ENCODE results near the gene GRK4. TPM values are rescaled to one million over a fixed set of nuclear protein-coding genes. Genes with fewer than 3 reads are reported as not detected.

Gene GRK4
- total and polyA plus RNA-seq, 2 of the 4 experiments (the other 2 are of a cell fraction) = 1.6 to 2.2 TPM

DNA sequence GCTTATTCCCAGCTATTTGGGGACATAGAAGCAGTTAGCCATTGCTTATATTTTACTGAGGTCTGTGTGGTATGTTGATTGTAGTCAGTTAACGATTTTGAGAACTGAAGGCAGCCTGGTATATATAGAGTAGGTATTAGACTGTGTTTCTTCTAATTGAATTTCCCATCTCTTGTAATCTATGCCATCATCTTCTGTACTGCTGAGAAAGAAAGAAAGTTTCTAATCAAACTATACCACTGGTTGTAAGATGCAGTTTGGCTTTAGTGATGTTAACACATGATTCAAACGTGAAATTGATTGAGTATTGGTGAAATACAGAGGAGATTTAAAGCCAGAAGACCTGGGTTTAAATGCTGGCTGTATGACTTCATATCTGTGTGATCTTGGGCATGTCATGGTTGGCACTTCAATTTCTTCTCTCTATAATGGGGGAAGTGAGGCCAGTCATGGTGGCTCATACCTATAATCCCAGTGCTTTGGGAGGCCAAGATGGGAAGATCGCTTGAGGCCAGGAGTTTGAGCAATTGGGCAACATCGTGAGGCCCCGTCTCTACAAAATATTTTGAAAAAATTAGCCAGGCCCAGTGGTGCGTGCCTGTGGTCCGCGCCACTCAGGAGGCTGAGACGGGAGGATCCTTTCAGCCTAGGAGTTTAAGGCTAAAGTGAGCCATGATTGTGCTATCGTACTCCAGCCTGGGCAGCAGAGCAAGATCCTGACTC lies 122.7 kb downstream of the GRK4 start:
- no peak overlapping the region for H4K8ac ChIP-seq (ENCODE audit: low read depth in 2 of 2, low read length in 2 of 2)
- BruUV-seq (replicated peaks) = no TSS peak
- no peaks in the 10 kb centered on the region for H3K27me3 ChIP-seq (ENCODE audit: control insufficient read depth, insufficient read depth, low read length)
- no peak overlapping the region for H2BK5ac ChIP-seq (ENCODE audit: low read depth, low read length, poor library complexity, severe bottlenecking)
- no peak overlapping the region for H3K56ac ChIP-seq (ENCODE audit: extremely low read depth, insufficient read depth, low read length)
- DNase-seq = no peak
- H3K14ac ChIP-seq (replicated peaks; ENCODE audit: low read depth, low read length) = no peak overlapping the region
- H2BK20ac ChIP-seq (ENCODE audit: low read depth, low read length) = no peak overlapping the region
- H3K9me3 ChIP-seq (ENCODE audit: control insufficient read depth, insufficient read depth, low read length) = no peaks in the 10 kb centered on the region
- H3K18ac ChIP-seq (ENCODE audit: low read depth, low read length) = no peak overlapping the region
- no peak for TF ChIP-seq SMC3 (IDR thresholded peaks at IDR 0.05; ENCODE audit: low read depth, low read length)
- TF ChIP-seq, protein P1, sequence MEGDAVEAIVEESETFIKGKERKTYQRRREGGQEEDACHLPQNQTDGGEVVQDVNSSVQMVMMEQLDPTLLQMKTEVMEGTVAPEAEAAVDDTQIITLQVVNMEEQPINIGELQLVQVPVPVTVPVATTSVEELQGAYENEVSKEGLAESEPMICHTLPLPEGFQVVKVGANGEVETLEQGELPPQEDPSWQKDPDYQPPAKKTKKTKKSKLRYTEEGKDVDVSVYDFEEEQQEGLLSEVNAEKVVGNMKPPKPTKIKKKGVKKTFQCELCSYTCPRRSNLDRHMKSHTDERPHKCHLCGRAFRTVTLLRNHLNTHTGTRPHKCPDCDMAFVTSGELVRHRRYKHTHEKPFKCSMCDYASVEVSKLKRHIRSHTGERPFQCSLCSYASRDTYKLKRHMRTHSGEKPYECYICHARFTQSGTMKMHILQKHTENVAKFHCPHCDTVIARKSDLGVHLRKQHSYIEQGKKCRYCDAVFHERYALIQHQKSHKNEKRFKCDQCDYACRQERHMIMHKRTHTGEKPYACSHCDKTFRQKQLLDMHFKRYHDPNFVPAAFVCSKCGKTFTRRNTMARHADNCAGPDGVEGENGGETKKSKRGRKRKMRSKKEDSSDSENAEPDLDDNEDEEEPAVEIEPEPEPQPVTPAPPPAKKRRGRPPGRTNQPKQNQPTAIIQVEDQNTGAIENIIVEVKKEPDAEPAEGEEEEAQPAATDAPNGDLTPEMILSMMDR (conservative IDR thresholded peaks at IDR 0.05; ENCODE audit: low read depth, low read length) = no peak
- TF ChIP-seq NFE2L2 (IDR thresholded peaks at IDR 0.05; ENCODE audit: low read depth, low read length) = no peak
- no peak for TF ChIP-seq RFX5 (IDR thresholded peaks at IDR 0.05; ENCODE audit: low read depth, low read length)
- TF ChIP-seq RCOR1 (IDR thresholded peaks at IDR 0.05; ENCODE audit: insufficient replicate concordance, low read length) = no peak
- no peak for TF ChIP-seq CEBPB (IDR thresholded peaks at IDR 0.05; ENCODE audit: low read depth, low read length)
- TF ChIP-seq, protein P2, sequence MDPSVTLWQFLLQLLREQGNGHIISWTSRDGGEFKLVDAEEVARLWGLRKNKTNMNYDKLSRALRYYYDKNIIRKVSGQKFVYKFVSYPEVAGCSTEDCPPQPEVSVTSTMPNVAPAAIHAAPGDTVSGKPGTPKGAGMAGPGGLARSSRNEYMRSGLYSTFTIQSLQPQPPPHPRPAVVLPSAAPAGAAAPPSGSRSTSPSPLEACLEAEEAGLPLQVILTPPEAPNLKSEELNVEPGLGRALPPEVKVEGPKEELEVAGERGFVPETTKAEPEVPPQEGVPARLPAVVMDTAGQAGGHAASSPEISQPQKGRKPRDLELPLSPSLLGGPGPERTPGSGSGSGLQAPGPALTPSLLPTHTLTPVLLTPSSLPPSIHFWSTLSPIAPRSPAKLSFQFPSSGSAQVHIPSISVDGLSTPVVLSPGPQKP (IDR thresholded peaks at IDR 0.05; ENCODE audit: borderline replicate concordance, low read depth, low read length) = no peak
- TF ChIP-seq MAZ (IDR thresholded peaks at IDR 0.05; ENCODE audit: borderline replicate concordance, low read depth, low read length) = no peak
- no peak for TF ChIP-seq RAD21 (IDR thresholded peaks at IDR 0.05; ENCODE audit: low read length)
- TF ChIP-seq MAFK (IDR thresholded peaks at IDR 0.05; ENCODE audit: low read depth, low read length) = no peak
- no peak for TF ChIP-seq BHLHE40 (IDR thresholded peaks at IDR 0.05; ENCODE audit: low read depth, low read length)
- TF ChIP-seq CHD1 (IDR thresholded peaks at IDR 0.05; ENCODE audit: low read depth, low read length) = no peak
- no peak for TF ChIP-seq POLR2A (IDR thresholded peaks at IDR 0.05; ENCODE audit: low read depth, low read length)
- TF ChIP-seq FOS (IDR thresholded peaks at IDR 0.05; ENCODE audit: low read depth, low read length) = no peak
- TF ChIP-seq MXI1 (IDR thresholded peaks at IDR 0.05; ENCODE audit: borderline replicate concordance, low read depth, low read length) = no peak
- TF ChIP-seq, protein P3, sequence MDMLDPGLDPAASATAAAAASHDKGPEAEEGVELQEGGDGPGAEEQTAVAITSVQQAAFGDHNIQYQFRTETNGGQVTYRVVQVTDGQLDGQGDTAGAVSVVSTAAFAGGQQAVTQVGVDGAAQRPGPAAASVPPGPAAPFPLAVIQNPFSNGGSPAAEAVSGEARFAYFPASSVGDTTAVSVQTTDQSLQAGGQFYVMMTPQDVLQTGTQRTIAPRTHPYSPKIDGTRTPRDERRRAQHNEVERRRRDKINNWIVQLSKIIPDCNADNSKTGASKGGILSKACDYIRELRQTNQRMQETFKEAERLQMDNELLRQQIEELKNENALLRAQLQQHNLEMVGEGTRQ (IDR thresholded peaks at IDR 0.05; ENCODE audit: low read depth, low read length) = no peak
- H3K79me1 ChIP-seq (ENCODE audit: low read depth in 1 of 2, low read length in 2 of 2) = peaks cover 29 to 46% of the 10 kb centered on the region in 2 experiments
- ChIA-PET POLR2A (ENCODE audit: unreplicated experiment) (no interaction called here), CTCF (no interaction called here)
- 100% methylated on average over 6 of the region's 10 CpGs; no CpG with 5 or more reads in 1 of the 2 experiments for WGBS, 2 experiments (ENCODE audit: extremely low coverage in 2 of 2, insufficient read length in 1 of 2)
- H4K5ac ChIP-seq (ENCODE audit: low read depth, low read length) = no peak overlapping the region
- no peak overlapping the region for H2BK15ac ChIP-seq (ENCODE audit: low read depth, low read length)
- peaks cover 30% of the 10 kb centered on the region for H4K20me1 ChIP-seq (ENCODE audit: insufficient read depth, low read length)
- H2BK120ac ChIP-seq (ENCODE audit: low read depth, low read length) = no peak overlapping the region
- H3K27ac ChIP-seq (ENCODE audit: insufficient read depth, low read length) = no peak overlapping the region
- H3K9ac ChIP-seq (ENCODE audit: low read depth, low read length) = no peak overlapping the region
- H2AFZ ChIP-seq (replicated peaks; ENCODE audit: low read length, poor library complexity) = no peak overlapping the region
- no peak overlapping the region for H3K4me3 ChIP-seq (ENCODE audit: insufficient read depth, low read depth, low read length)
- H2AK5ac ChIP-seq (ENCODE audit: low read depth, low read length) = no peak overlapping the region
- H2AK9ac ChIP-seq (replicated peaks; ENCODE audit: low read depth, low read length, poor library complexity) = no peak overlapping the region
- no peak for ATAC-seq (ENCODE audit: low read depth)
- H3K4me2 ChIP-seq (ENCODE audit: low read depth, low read length) = no peak overlapping the region
- in situ Hi-C loops (cut with MboI; ENCODE audit: low sequenced_read_pairs) = no loop called here
- intact Hi-C loops (cut with micrococcal nuclease) = no loop called here
- peaks cover 6% of the 10 kb centered on the region for H3K36me3 ChIP-seq (ENCODE audit: control insufficient read depth, insufficient read depth, low read length)
- H3K23ac ChIP-seq (ENCODE audit: low read depth, low read length) = no peak overlapping the region
- dilution Hi-C loops (cut with HindIII; ENCODE audit: low sequenced_read_pairs, unreplicated experiment) = no loop called here
- H3K4ac ChIP-seq (ENCODE audit: low read depth, low read length) = no peak overlapping the region
- no peak overlapping the region for H4K91ac ChIP-seq (ENCODE audit: insufficient read depth, low read depth, low read length)
- no peaks in the 10 kb centered on the region for H3K4me1 ChIP-seq (ENCODE audit: control insufficient read depth, insufficient read depth, low read length)
- peaks cover 10% of the 10 kb centered on the region for H3K9me1 ChIP-seq (ENCODE audit: insufficient read depth, low read length)
